Activated gamma-delta T cell treated with anti-CD3 and anti-CD28 coated beads, Interleukin-2, amount 50 U/mL, for 16 hours (primary cell): ENCODE measurements around the gene TTC36.
"Not testable (repeated sequence)": the region's sequence is repeated elsewhere in the genome, so short reads cannot be mapped to it uniquely, and the experiment has no call there.

Experiments used
- DNase-seq: peaks from one replicate; pipeline ENCODE4 v3.0.0-alpha.2; 2020; ENCODE audit warnings: low read depth

TTC36 gene

DNA sequence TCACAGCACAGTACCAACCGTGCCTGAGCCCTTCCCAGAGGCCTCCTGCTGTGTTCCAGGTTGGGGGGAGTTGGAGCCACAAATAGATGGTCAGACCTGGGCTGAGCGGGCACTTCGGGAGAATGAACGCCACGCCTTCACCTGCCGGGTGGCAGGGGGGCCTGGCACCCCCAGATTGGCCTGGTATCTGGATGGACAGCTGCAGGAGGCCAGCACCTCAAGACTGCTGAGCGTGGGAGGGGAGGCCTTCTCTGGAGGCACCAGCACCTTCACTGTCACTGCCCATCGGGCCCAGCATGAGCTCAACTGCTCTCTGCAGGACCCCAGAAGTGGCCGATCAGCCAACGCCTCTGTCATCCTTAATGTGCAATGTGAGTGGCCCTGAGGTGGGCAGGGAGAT lies 4.8 kb downstream of the TTC36 start:
- DNase-seq = no peak

DNA sequence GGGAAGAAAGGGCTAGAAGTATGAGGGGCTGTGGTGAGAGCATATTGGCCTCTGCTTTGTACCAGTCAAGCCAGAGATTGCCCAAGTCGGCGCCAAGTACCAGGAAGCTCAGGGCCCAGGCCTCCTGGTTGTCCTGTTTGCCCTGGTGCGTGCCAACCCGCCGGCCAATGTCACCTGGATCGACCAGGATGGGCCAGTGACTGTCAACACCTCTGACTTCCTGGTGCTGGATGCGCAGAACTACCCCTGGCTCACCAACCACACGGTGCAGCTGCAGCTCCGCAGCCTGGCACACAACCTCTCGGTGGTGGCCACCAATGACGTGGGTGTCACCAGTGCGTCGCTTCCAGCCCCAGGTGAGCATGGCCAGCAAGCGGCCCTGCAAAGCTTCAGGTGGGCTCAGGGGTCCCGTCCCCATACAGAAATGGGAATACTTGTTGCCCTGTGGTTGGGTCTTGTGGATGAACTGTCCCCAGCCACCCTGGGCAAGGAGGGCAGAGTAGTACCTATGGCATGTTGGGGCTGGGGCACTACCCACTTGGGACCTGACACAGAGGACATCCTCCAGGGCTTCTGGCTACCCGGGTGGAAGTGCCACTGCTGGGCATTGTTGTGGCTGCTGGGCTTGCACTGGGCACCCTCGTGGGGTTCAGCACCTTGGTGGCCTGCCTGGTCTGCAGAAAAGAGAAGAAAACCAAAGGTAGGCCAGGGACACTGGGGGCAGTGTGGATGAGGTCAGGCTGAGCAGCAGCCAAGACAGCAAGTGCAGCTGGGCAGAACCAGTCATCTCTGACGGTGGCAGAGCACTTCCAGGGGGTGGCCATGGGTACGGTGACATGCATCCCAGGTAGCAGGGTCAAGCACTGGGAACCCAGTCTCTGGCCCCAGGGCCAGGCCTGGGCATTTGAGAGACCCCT lies 5.8 kb downstream of the TTC36 start:
- DNase-seq = no peak

DNA sequence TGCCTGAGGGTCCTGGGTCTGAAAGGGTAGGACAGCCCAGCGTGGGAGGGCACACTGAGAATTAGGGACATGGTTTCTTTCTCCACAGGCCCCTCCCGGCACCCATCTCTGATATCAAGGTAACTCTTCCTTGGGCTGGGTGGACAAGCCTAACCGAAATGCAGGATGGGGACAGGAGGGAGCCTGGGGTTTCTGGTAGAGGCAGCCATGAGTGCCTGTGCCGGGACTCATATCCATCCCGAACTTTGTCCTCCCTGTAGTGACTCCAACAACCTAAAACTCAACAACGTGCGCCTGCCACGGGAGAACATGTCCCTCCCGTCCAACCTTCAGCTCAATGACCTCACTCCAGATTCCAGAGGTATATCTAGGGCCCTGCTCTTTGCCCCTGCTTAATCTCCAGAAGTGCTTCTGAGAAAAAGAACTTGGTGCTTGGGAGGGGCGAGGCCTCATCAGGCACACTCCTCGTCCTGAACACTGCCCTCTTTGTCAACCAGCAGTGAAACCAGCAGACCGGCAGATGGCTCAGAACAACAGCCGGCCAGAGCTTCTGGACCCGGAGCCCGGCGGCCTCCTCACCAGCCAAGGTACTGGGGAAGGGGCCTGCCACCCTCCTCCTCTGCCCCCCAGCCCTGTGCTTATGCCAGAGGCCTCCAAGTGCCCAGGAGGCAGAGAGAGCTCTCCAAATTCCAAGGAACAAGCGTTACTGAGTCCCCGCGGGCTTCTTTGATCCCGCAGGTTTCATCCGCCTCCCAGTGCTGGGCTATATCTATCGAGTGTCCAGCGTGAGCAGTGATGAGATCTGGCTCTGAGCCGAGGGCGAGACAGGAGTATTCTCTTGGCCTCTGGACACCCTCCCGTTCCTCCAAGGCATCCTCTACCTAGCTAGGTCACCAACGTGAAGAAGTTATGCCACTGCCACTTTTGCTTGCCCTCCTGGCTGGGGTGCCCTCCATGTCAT lies 6.8 kb downstream of the TTC36 start:
- DNase-seq = no peak

DNA sequence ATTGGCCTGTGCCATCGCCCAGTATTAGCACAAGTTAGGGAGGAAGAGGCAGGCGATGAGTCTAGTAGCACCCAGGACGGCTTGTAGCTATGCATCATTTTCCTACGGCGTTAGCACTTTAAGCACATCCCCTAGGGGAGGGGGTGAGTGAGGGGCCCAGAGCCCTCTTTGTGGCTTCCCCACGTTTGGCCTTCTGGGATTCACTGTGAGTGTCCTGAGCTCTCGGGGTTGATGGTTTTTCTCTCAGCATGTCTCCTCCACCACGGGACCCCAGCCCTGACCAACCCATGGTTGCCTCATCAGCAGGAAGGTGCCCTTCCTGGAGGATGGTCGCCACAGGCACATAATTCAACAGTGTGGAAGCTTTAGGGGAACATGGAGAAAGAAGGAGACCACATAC lies 8.0 kb downstream of the TTC36 start:
- no peak for DNase-seq

DNA sequence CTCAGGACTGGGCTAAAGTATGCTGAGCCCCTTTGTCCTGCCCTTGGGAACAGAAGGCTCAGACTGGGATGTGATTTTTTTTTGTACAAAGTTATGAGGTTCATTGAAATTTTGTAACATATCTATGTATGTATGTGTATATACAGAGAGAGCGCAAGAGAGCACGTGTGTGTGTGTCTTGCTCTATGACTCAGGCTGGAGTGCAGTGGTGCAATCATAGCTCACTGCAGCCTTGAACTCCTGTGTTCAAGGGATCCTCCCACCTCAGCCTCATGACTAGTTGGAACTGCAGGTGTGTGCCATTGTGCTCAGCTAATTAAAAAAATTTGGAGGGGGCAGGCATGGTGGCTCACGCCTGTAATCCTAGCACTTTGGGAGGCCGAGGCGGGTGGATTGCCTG lies 9.5 kb downstream of the TTC36 start:
- DNase-seq = no peak

DNA sequence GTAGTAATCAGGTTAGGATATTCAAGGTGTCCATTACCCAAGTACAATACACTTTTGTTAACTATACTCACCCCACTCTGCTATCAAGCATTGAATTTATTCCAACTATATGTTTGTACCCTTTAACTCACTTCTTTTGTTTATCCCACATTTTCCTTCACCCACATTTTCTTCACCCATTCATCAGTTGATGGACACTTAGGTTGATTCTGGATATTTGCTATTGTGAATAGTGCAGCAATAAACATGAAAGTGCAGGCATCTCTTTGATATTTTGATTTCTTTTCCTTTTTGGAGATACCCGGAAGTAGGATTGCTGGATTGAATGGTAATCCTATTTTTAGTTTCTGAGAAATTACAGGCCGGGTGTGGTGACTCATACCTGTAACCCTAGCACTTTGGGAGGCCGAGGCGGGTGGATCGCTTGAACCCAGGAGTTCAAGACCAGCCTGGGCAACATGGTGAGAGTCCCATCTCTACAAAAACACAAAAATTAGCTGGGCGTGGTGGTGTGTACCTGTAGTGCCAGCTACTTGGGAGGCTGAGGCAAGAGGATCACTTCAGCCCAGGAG lies 10.2 kb downstream of the TTC36 start:
- no peak for DNase-seq

DNA sequence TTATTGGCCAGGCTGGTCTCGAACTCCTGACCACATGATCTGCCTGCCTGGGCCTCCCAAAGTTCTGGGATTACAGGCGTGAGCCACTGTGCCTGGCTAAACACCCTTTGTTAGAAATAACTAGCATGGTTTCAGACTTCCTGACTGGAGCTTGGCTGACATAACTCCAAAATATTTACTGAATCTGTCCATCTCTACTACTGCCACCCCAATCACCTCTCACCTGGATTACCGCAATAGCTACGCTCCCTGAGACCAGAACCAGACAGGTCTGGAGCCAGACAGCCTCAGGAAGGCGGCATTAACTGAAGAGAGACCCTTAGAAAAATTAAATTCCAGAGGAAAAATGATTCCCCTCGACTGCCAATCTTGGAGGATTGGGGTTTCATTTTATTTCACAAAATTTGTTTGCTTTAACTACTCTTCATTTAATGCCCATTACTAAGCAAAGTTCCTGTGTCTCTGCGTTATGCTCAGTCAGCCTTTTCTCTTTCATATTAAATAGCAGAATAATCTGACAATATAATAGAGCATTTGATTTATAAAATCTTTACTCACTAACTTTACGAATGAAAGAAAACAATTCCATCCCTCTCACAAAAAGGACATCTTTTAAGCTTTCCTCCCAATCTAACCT lies 16.9 kb downstream of the TTC36 start:
- no peak for DNase-seq

DNA sequence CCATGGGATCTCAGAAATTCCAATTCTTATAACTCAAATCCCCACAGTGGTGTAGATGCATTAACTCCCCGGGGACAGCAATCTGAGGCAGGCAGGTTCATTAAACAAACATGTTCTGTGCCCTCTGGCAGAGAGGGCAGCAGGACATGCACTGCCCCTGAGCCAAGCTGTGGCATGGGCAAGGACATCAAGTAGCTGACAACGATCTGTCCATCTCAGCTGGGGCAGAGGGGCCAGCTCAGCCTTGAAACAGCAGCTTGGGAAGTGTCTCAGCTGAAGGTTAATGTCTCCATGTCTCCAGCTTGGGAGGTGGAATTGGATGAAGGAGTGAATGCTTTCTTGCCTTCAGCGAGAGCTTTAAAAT lies 17.4 kb downstream of the TTC36 start:
- no peak for DNase-seq

DNA sequence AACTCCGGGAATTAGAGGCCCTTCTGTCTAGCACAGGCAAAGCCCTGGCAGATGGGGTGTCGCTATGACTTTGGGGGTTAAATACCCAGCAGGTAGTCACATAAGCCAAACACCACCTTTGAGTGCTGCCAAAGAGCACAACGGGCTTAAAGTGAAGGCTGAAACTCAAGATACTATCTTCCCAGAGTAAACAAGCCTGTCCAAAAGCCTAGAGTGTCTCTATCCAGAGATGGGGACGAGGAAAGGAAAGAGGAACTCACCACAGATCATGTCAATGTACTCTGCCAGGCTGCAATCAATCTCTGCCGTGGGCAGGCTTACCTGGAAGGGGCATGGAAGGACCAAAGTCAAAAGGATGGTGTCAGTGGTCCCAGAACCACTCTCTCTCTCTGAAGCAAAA lies 18.3 kb downstream of the TTC36 start:
- no peak for DNase-seq

DNA sequence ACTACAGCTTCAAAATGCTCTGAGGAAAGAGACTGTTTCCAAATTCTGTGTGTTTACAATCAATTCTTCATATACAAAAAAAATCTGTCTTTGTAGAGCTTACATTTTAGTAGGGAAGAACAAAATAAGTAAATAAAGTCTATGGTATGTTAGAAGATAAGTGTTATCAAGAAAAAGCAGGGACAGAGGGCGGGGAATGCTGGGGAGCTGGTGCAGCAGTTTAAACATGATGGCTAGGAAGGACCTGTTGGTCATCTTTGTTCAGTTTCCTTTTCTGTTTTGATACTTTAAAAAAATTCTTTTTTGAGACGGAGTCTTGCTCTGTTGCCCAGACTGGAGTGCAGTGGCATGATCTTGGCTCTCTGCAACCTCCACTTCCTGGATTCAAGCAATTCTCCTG lies 19.9 kb downstream of the TTC36 start:
- no peak for DNase-seq

DNA sequence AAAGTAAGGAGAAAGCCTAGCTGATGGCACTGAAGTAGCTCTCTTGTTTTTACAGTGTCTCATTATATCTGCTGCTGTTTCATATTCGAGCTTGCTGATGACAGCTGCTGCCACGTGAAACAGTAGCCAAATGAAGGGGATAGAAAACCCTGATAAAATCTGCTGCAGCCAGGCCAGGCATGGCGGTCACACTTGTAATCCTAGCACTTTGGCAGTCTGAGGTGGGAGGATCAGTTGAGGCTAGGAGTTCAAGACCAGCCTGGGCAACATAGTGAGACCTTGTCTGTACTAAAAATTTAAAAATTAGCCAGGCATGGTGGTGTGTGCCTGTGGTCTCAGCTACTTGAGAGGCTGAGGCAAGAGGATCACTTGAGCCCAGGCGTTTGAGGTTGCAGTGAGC lies 25.1 kb downstream of the TTC36 start:
- DNase-seq = no peak

DNA sequence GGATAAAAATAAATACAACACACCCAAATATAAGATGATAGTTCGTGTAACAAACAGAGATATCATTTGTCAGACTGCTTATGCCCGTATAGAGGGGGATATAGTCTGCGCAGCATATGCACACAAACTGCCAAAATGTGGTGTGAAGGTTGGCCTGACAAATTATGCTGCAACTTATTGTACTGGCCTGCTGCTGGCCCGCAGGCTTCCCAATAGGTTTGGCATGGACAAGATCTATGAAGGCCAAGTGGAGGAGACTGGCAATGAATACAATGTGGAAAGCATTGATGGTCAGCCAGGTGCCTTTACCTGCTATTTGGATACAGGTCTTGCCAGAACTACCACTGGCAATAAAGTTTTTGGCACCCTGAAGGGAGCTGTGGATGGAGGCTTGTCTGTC lies 33.5 kb downstream of the TTC36 start:
- no peak for DNase-seq

DNA sequence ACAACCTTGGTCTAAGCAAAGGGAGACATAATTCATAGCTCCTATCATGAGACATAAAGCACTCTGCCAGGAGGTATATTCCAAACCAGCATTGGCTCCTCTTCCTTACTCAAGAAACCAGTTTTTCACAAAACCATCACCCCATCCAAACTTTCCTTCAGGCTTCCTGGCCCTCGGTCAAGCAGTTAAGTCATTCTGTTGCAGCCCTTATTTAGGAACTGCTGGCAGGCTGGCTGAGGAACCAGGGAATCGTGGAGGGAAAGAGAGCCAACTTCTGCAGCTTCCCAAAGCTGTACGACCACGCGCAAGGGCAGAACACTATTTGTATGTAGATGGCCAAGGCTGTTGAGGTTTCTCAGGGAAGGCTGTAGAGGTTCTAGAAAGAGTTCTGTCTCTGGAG lies 37.8 kb downstream of the TTC36 start:
- DNase-seq = no peak

DNA sequence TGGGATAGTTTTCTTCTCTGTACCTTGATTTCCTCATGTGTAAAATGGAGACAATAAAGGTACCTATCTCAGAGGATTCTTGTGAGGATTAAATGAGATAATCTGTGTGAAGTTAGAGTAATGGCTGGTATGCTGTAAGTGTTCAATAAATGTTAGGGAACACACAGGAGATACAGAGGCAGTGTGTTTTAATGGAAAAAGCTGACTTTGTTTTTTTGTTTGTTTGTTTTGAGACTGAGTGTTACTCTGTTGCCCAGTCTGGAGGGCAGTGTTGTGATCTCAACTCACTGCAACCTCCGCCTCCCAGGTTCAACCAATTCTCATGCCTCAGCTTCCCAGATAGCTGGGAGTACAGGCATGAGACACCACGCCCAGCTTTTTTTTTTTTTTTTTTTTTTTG lies 42.4 kb downstream of the TTC36 start:
- no peak for DNase-seq

DNA sequence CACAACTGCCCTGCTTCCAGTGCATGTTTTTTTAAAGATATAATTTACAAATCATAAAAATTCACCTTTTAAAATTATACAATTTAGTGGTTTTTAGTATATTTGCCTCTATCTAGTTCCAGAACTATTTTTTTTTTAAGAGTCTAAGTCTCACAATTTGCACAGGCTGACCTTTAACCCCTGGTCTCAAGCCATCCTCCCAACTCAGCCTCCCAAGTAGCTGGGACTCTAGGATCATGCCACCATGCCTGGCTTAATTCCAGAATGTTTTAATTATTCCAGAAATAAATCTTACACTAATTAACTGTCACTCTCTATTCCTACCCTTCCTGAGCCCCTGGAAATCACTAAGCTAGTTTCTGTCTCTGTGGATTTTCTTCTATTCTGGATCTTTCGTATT lies 43.5 kb downstream of the TTC36 start:
- no peak for DNase-seq

DNA sequence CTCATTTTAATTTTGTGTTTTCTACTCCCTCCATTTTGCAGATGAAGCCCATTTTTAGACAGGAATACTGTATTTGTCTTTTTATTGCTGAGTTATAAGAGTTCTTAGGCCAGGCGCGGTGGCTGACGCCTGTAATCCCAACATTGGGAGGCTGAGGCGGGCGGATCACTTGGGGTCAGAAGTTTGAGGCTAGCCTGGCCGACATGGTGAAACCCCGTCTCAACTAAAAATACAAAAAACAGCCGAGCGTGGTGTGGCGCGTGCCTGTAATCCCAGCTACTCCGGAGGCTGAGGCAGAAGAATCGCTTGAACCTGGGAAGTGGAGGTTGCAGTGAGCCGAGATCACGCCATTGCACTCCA lies 44.4 kb downstream of the TTC36 start:
- DNase-seq = not testable (repeated sequence)

DNA sequence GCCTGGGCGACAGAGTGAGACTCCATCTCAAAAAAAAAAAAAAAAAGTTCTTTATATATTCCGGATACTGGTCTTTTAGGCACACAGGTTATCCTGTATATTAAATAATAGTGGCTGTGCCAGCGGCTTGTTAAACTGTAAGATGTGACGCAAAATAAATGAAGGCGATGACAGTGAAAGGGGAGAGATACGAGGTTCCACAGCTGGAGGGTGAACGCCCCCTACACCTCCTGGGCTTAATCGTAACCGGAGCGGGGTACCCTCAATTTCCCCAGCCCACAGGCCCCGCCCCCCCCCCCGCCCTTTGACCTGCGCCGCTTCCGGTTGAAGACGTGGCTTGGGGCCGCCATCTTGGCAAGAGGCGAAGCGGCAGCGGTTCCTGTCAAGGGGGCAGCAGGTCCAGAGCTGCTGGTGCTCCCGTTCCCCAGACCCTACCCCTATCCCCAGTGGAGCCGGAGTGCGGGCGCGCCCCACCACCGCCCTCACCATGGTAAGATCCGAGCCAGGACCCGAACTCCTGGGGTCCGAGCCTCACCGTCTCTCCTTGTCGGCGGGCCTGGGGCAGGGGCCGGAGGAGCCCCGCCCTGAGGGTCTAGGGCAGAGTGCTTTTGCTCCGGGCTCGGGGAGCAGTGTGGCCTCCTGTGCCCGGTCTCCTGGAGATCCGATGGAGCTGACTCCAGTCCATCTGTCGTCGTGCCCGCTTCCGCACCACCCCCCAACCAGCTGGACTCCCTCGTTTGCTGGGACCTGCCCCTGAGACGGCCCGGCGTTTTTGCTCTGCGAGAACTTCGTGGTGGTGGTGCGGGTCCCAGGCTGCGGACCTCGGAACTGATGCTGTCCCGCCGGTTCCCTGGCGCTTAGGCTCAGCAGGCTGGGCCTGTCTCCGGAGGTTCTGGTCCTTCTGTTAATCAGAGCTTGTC lies 45.0 kb downstream of the TTC36 start, which contains the start of gene ARCN1:
TSS of gene ARCN1 (plus strand) at position 349 of the 920 bp plus-strand sequence. CDS start at position 488, 139 bp downstream.
- DNase-seq = peak; percentile 64

DNA sequence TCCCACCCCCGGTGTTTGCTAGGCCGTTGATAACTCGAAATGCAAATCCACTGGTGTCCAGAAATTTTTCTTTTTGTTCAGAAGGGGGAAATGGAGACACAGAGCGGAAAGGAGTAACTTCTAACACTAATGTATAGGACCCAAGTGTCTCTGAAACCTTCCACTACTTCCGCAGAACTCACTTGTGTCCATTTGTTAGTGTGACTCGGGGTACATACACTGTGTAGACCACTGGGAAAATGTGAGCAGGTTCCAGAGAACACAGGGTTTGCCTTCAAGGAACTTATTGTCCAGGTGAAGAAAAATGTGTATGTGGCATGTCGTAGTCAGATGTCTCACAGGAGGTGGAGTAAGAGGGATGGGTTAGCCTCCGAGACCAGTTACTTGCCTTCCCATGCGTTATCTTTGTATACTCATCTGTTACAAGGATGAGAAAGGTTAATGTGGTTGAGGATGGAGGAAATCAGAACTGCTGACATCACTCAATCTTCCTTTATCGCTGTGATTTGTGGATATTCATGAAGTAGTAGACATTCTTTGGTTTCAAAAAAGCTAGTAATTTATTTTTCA lies 45.8 kb downstream of the TTC36 start:
- DNase-seq = no peak

DNA sequence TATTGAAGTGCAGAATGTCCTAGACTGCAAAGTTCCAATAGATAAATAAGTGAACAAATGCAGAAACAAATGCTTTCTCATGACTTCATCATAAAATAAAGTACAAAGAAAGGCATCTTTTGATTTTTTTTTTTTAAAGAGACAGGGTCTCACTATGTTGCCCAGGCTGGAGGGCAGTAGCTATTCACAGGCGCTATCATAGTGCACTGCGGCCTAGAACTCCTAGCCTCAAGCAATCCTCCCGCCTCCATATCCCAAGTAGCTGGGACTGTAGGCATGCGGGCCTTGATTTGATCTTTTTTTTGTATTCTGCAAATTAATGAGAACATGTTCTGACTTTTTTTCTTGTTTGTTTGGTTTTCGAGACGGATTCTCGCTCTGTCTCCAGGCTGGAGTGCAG lies 47.4 kb downstream of the TTC36 start:
- DNase-seq = no peak

DNA sequence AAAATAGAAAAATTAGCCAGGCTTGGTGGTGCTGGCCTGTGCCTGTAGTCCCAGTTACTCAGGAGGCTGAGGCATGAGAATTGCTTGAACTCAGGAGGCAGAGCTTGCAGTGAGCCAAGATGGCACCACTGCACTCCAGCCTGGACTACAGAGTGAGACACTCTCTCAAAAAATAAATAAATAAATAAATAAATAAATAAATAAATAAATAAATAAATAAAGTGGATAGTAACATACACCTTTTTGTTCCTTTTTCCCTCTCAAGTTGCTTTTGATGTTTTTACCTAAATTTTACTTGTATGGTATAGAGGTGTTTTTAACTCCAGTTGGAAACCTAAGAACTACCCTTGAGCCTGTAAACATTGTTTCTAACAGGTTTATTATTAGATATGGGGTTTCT lies 50.7 kb downstream of the TTC36 start:
- not testable (repeated sequence) for DNase-seq
